Measurements from ENCODE around the gene MICAL2.
A peak's percentile ranks its signal among the peaks of the same experiment; 100 is the strongest.

DNA sequence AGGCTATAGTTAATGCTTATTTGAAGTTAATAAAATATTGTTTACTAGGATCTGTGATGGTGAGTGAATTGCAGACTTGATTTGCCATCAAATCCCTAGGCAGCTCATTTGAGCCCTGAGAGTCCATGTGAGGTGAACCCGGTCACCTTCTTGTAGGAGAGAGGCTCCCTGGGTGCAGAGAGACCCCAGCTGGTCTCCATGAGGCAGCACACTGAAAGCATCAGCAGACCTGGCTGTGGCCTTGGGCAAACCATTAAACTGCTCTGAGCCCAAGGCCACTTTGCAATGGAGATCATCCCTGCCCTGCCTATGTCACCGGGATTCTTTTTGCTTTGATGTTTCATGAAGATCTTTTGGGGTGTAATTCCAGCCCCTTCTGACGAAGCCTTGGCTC is 125.2 kb downstream of the MICAL2 start:
- TF ChIP-seq EGR1 (IDR thresholded peaks at IDR 0.05) (no peak), YY1 (IDR thresholded peaks at IDR 0.05; ENCODE audit: low read depth) (no peak), TCF12 (IDR thresholded peaks at IDR 0.05; ENCODE audit: low read depth) (no peak), RAD21 (IDR thresholded peaks at IDR 0.05; ENCODE audit: low read depth) (peak; percentile 28; the same call in 1 of the 2 replicates), EP300 (IDR thresholded peaks at IDR 0.05; ENCODE audit: borderline replicate concordance) (no peak), TEAD4 (IDR thresholded peaks at IDR 0.05) (no peak), MAX (IDR thresholded peaks at IDR 0.05) (no peak), CEBPB (IDR thresholded peaks at IDR 0.05) (no peak), NFIC (IDR thresholded peaks at IDR 0.05) (no peak), TAF1 (IDR thresholded peaks at IDR 0.05; ENCODE audit: low read depth) (no peak)
- TF ChIP-seq, protein P1, sequence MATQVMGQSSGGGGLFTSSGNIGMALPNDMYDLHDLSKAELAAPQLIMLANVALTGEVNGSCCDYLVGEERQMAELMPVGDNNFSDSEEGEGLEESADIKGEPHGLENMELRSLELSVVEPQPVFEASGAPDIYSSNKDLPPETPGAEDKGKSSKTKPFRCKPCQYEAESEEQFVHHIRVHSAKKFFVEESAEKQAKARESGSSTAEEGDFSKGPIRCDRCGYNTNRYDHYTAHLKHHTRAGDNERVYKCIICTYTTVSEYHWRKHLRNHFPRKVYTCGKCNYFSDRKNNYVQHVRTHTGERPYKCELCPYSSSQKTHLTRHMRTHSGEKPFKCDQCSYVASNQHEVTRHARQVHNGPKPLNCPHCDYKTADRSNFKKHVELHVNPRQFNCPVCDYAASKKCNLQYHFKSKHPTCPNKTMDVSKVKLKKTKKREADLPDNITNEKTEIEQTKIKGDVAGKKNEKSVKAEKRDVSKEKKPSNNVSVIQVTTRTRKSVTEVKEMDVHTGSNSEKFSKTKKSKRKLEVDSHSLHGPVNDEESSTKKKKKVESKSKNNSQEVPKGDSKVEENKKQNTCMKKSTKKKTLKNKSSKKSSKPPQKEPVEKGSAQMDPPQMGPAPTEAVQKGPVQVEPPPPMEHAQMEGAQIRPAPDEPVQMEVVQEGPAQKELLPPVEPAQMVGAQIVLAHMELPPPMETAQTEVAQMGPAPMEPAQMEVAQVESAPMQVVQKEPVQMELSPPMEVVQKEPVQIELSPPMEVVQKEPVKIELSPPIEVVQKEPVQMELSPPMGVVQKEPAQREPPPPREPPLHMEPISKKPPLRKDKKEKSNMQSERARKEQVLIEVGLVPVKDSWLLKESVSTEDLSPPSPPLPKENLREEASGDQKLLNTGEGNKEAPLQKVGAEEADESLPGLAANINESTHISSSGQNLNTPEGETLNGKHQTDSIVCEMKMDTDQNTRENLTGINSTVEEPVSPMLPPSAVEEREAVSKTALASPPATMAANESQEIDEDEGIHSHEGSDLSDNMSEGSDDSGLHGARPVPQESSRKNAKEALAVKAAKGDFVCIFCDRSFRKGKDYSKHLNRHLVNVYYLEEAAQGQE (IDR thresholded peaks at IDR 0.05; ENCODE audit: low read depth): no peak

All from Ishikawa (cell line).